GM06990 (cell line): ENCODE measurements around the gene USH1C.

ENCODE experiments used
- DNase-seq: peaks from one replicate; pipeline ENCODE4 v3.0.0-alpha.2; 2011; ENCODE audit not compliant: insufficient read length; ENCODE audit errors: extremely low read depth
- H3K27me3 ChIP-seq: replicated peaks from 2 replicates; pipeline ENCODE4 v1.6.0; 2011; ENCODE audit warnings: low read length; ENCODE audit not compliant: control insufficient read depth, insufficient read depth
- H3K36me3 ChIP-seq: 2 replicates; pipeline ENCODE4 v1.5.1; 2011; ENCODE audit warnings: low read length; ENCODE audit not compliant: control insufficient read depth, insufficient read depth
- H3K4me3 ChIP-seq: replicated peaks from 2 replicates; pipeline ENCODE4 v1.5.1; 2011; ENCODE audit warnings: low read depth, mild to moderate bottlenecking, control low read depth, low read length
- CTCF ChIP-seq: IDR thresholded peaks from 2 replicates; pipeline ENCODE4 v1.5.1; 2011; ENCODE audit warnings: low read length, control low read depth, mild to moderate bottlenecking, inconsistent platforms; ENCODE audit not compliant: insufficient read depth, poor library complexity, severe bottlenecking

Gene USH1C

GRCh38 chr11:17458268-17458667, 85.9 kb downstream of the USH1C start:
- H3K4me3 ChIP-seq = no peak overlapping the region

GRCh38 chr11:17457396-17458173, 86.6 kb downstream of the USH1C start:
- Histone ChIP-seq H3K4me3 (no peak overlapping the region), H3K27me3 (no peaks in the 10 kb centered on the region; the same call in none of the 2 replicates), H3K36me3 (no peaks in the 10 kb centered on the region)
- no peak for TF ChIP-seq CTCF
- DNase-seq = no peak

More at GRCh38 chr11:17458268-17458667, 85.9 kb downstream of the USH1C start:
- no peak for TF ChIP-seq CTCF
- Histone ChIP-seq H3K36me3 (no peaks in the 10 kb centered on the region), H3K27me3 (no peaks in the 10 kb centered on the region; the same call in none of the 2 replicates)
- DNase-seq = no peak

GRCh38 chr11:17452668-17453067, 91.5 kb downstream of the USH1C start:
- Histone ChIP-seq H3K4me3 (no peak overlapping the region), H3K27me3 (no peaks in the 10 kb centered on the region; the same call in 1 of the 2 replicates), H3K36me3 (no peaks in the 10 kb centered on the region)
- TF ChIP-seq CTCF = no peak
- no peak for DNase-seq

GRCh38 chr11:17449158-17449557, 95.1 kb downstream of the USH1C start:
- no peaks in the 10 kb centered on the region for H3K36me3 ChIP-seq
- no peak for TF ChIP-seq CTCF
- DNase-seq = no peak
- no peak overlapping the region for H3K4me3 ChIP-seq
- H3K27me3 ChIP-seq = no peaks in the 10 kb centered on the region

- Histone ChIP-seq H3K27me3 (no peaks in the 10 kb centered on the region), H3K4me3 (no peak overlapping the region), H3K36me3 (no peaks in the 10 kb centered on the region)
- TF ChIP-seq CTCF = no peak
- no peak for DNase-seq
These were observed 97.7 kb downstream of the USH1C start for GRCh38 chr11:17446482-17446881.
